GM12878 (cell line): ENCODE data around the gene MCEMP1. TPM values are rescaled to one million over a fixed set of nuclear protein-coding genes. Genes with fewer than 3 reads are reported as not detected.
A peak's percentile ranks its signal among the peaks of the same experiment; 100 is the strongest.

ENCODE experiments used
- ELK1 ChIP-seq: IDR thresholded peaks from 2 replicates; pipeline ENCODE4 v1.6.1; 2012; ENCODE audit warnings: low read depth, low read length, improper control_type of control experiment
- EP300 ChIP-seq, 2 experiments: fragments of 150-350 bp in 1 of 2; IDR thresholded peaks; 2 replicates each; pipeline ENCODE4 v1.6.1; 2011 to 2012; ENCODE audit warnings: low read depth in 2 of 2, low read length in 2 of 2, borderline replicate concordance in 1 of 2, improper control_type of control experiment in 1 of 2, inconsistent platforms in 1 of 2; ENCODE audit not compliant: control insufficient read depth in 1 of 2
- ESRRA ChIP-seq: IDR thresholded peaks from 2 replicates; pipeline ENCODE4 v1.6.1; 2012; ENCODE audit warnings: mild to moderate bottlenecking, low read length, improper control_type of control experiment
- ETV6 ChIP-seq, 2 experiments: fragments of 450-650 bp in 1 of 2; IDR thresholded peaks in 1 of 2; conservative IDR thresholded peaks in 1 of 2; 2 replicates each; pipeline ENCODE4 v1.6.1; 2014; ENCODE audit warnings: antibody characterized with exemption in 1 of 2, borderline replicate concordance in 1 of 2, low read depth in 1 of 2, mild to moderate bottlenecking in 1 of 2, moderate library complexity in 1 of 2
- JUND ChIP-seq: IDR thresholded peaks from 2 replicates; pipeline ENCODE4 v1.6.1; 2012; ENCODE audit warnings: low read depth, mild to moderate bottlenecking, low read length, improper control_type of control experiment, moderate library complexity
- KAT2A ChIP-seq: conservative IDR thresholded peaks from 2 replicates; pipeline ENCODE4 v1.6.1; 2011; ENCODE audit warnings: low read depth, low read length; ENCODE audit not compliant: control insufficient read depth
- MEF2B ChIP-seq: fragments of 450-650 bp; IDR thresholded peaks from 2 replicates; pipeline ENCODE4 v1.6.1; 2018; ENCODE audit warnings: mild to moderate bottlenecking, moderate library complexity; ENCODE audit not compliant: partially characterized antibody, poor library complexity, severe bottlenecking
- NFYA ChIP-seq: IDR thresholded peaks from 2 replicates; pipeline ENCODE4 v1.6.1; 2011; ENCODE audit warnings: low read depth, mild to moderate bottlenecking, low read length, improper control_type of control experiment, borderline replicate concordance
- NR2C2 ChIP-seq: IDR thresholded peaks from 2 replicates; pipeline ENCODE4 v1.6.1; 2011; ENCODE audit warnings: borderline replicate concordance, low read depth; ENCODE audit not compliant: control insufficient read depth, insufficient read length
- POU2F2 ChIP-seq: IDR thresholded peaks from 3 replicates; pipeline ENCODE4 v1.6.1; 2011; ENCODE audit warnings: low read depth, mild to moderate bottlenecking, low read length, borderline replicate concordance
- RELB ChIP-seq: fragments of 450-650 bp; IDR thresholded peaks from 2 replicates; pipeline ENCODE4 v1.6.1; 2017; ENCODE audit warnings: low read depth, mild to moderate bottlenecking, moderate library complexity
- SKIL ChIP-seq: fragments of 450-650 bp; IDR thresholded peaks from 2 replicates; pipeline ENCODE4 v1.6.1; 2017; ENCODE audit warnings: mild to moderate bottlenecking, low read depth, inconsistent platforms; ENCODE audit not compliant: poor library complexity, severe bottlenecking
- SMC3 ChIP-seq: IDR thresholded peaks from 2 replicates; pipeline ENCODE4 v1.6.1; 2011; ENCODE audit warnings: low read length, improper control_type of control experiment, borderline replicate concordance
- SREBF1 ChIP-seq: IDR thresholded peaks from 2 replicates; pipeline ENCODE4 v1.6.1; 2012; ENCODE audit warnings: mild to moderate bottlenecking, low read length
- STAT3 ChIP-seq: IDR thresholded peaks from 2 replicates; pipeline ENCODE4 v1.6.1; 2011; ENCODE audit warnings: low read depth, low read length, improper control_type of control experiment
- TCF12 ChIP-seq: IDR thresholded peaks from 2 replicates; pipeline ENCODE4 v1.6.1; 2011; ENCODE audit warnings: low read depth, mild to moderate bottlenecking, low read length
- ZNF217 ChIP-seq: fragments of 450-650 bp; IDR thresholded peaks from 2 replicates; pipeline ENCODE4 v1.6.1; 2017; ENCODE audit warnings: antibody characterized with exemption, mild to moderate bottlenecking
- ZNF274 ChIP-seq: IDR thresholded peaks from one replicate; pipeline ENCODE4 v1.8.0; 2011; ENCODE audit not compliant: insufficient read length, insufficient read depth
- ZNF592 ChIP-seq: fragments of 450-650 bp; IDR thresholded peaks from 2 replicates; pipeline ENCODE4 v1.6.1; 2017; ENCODE audit warnings: mild to moderate bottlenecking, moderate library complexity
- polyA plus RNA-seq, 11 experiments: library from polyadenylated mRNA; depleted of rRNA in 4 of 11; unstranded in 6 of 11; stranded (reverse) in 5 of 11; fragments of >200 nt; fragmentation: Nextera tagmentation in 4 of 11; fragmentation: Illumina TruSeq in 1 of 11; extraction: Ambion mirVana in 4 of 11; extraction: Trizol in 1 of 11; gene quantifications; 1 replicate in 1 of 11; 2 replicates in 10 of 11; pipeline versions ENCODE4 v1.2.1 to v1.2.3, GENCODE V29; 2011 to 2016; ENCODE audit warnings: inconsistent platforms in 2 of 11, missing spikeins in 2 of 11, low read depth in 1 of 11
- total RNA-seq, 4 experiments: library from RNA; depleted of rRNA in 3 of 4; stranded (reverse); fragments of >200 nt in 3 of 4; fragmentation: Illumina TruSeq in 1 of 4; extraction: Trizol in 1 of 4; gene quantifications; 2 replicates each; pipeline versions ENCODE4 v1.2.1 to v1.2.3, GENCODE V29; 2013 to 2021

MCEMP1 gene
- total and polyA plus RNA-seq, 10 of the 15 experiments (the other 5 are each of a cell fraction or from before 2014, with no cell fraction given) = 0.08 to 0.55 (median 0.26) TPM; not detected in 1

- TF ChIP-seq ZNF592 (peak; percentile 80), JUND (no peak), SKIL (no peak), NR2C2 (no peak), SREBF1 (no peak), ZNF274 (no peak), NFYA (no peak), STAT3 (no peak), RELB (no peak), SMC3 (peak; percentile 56), ELK1 (no peak), TCF12 (0 out of 2 replicates have a peak, but pooled peaks have one; percentile 32), MEF2B (peak; percentile 45), EP300 (IDR thresholded peaks at IDR 0.05; ENCODE audit: borderline replicate concordance in 1 of 2, control insufficient read depth in 1 of 2, low read depth in 2 of 2, low read length in 2 of 2) (no peak), ETV6 (conservative IDR thresholded peaks at IDR 0.05 in 1 of 2, IDR thresholded peaks at IDR 0.05 in 1 of 2; ENCODE audit: borderline replicate concordance in 1 of 2, low read depth in 1 of 2) (no peak), ESRRA (no peak), ZNF217 (peak; percentile 60), POU2F2 (peak; percentile 58; the same call in 2 of the 3 replicates), KAT2A (no peak)
Measured at GRCh38 chr19:7680606-7681339, 3.9 kb downstream of the MCEMP1 start, which contains the start of gene TRAPPC5 (continued).
